GM19025 (cell line): ENCODE results near the gene TMC5.

Experiments used
- ATAC-seq: cut with Tn5 transposase; IDR thresholded peaks from one replicate; pipeline ENCODE4 v1.9.1; 2021; ENCODE audit warnings: mild to moderate bottlenecking, low read depth, moderate library complexity; ENCODE audit not compliant: unreplicated experiment

TMC5 gene

GRCh38 chr16:19499006-19499405 is 81.3 kb downstream of the TMC5 start:
- ATAC-seq: no peak

DNA sequence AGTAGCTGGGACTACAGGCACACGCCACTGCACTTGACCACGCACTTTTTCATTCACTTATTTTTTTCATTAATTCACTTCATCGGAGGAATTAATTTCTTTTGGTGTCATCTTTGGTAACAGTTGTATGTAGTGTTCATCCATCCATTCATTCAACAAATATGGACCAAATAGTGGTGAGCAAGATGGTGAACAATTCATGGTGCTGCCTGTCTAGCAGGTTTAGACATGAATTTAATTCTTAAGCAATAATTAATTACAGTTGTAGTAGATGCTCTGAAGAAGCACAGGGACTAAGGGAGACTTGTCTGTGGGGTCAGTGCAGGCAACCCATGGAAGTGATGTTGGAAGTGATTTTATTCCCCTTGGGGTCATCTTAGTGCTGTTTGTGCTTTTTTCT is 81.8 kb downstream of the TMC5 start:
- ATAC-seq: no peak

- ATAC-seq: no peak
Observed at GRCh38 chr16:19502395-19503131, 84.9 kb downstream of the TMC5 start.

DNA sequence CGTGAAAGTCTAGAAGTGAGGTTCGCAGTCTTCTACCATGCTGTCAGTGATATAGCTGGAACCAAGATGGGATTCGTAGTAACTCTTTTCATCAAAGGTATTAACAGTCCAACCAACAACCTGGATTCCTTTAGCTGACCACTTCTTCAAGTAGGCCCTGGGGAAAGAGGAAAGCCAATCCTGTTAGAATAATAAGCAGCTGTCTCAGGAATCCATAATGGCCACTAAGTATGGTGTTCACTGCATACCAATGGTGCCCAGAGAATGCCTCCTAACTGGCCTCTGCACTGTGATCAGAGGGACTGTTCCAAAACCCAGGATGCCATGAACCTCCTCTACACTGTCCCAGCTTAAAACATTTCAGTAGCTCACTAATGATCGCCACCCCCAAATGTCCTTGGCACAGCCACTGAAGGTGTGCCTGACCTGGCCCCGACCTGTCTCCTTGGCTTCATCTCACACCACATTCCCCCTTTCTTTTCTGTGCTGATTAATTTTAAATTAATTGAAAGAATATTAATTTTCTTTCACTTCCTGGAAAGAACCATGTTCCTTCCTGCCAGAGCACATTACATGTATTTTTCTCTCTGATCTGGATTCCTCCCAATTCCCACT is 85.9 kb downstream of the TMC5 start:
- no peak for ATAC-seq

DNA sequence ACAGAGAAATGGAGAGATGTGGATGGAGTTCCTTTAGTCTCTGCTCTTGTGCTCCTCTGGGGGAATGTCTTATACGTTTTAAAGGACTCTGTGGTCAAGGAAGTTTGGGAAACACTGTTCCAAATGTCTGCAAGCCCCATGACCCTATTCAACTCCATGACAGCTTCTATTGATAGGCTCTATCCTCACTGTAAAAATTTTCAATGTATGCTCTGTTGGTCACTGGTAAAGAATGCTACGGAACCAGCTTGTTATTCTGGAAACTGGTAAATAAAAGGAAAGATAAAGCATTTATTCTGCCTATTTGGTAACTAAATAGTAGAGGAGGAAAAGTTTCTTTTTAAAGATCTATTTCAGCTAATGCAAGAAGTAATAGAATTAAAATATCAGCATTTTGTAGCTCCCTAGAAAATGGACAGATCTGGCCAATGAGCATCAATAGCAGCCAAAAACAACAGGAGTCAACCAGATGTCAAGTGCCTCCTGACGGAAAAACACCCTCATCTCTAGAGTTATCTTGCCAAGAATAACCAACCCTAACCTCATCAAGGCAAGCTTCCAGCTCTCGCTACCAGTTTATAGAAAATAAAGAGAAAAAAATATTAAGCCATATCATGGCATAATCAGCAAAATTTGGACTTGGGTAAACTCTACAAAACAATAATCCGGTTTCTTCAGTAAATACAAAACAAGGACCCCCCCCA is 88.1 kb downstream of the TMC5 start:
- ATAC-seq: no peak

DNA sequence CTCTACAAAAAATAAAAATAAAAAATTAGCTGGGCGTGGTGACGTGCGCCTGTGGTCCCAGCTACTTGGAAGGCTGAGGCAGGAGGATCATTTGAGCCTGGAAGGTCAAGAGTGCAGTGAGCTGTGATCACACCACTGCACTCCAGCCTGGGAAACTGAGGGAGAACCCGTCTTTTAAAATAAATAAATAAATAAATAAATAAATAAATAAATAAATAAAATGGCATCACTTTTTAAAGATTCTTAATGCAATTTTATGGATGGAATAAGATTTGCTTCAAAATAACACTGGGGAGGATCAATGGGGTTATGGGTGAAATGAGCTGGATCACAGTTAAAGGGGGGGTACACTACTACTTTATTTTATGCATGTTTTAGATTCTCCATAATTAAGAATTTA is 89.3 kb downstream of the TMC5 start:
- no peak for ATAC-seq

DNA sequence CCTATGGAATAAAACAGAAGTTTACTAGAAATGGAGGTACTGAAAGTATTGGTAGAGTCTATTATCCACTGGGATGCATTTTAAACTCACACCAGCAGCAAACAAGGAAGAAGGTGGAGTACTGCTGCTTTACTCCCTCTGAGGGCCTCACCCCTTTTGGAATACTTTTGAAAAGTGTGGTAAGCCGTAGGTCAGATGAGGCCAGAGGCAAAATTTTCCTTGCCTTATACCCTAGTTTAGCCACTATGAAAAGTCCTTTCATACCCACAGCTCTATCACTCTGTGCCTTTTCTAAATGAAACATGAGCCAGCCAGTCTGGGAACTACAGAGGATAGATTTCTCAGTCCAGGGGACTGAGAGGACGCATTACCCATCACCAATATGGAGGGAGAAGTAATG is 90.2 kb downstream of the TMC5 start:
- no peak for ATAC-seq

- no peak for ATAC-seq
Observed at GRCh38 chr16:19512297-19512696, 94.6 kb downstream of the TMC5 start.

DNA sequence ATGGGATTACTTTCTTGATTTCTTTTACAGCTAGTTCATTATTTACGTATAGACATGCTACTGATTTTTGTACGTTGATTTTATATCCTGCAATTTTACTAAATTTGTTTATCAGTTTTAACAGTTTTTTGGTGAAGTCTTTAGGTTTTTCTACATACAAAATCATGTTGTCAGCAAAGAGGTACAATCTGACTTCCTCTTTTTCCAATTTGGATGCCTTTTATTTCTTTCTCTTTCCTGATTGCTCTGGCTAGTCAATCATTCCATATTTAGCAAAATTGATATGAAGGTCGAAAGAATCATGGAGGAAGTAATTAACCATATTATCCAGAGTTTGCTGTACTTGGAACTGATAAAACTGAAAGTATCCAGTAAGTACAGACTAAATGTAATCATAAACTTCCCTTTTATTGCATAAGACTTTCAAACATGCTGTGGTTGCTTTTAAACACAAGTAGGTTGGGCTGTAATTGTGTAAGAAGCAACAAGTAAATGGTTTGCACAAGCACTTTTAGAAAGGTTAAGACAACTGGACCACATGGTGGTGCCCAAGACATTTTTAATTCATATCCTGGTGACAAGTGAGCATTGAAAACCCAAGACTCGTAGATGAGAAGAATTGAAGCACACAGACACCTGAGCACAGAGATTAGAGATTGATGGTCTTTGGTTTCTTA is 95.8 kb downstream of the TMC5 start:
- ATAC-seq: no peak

DNA sequence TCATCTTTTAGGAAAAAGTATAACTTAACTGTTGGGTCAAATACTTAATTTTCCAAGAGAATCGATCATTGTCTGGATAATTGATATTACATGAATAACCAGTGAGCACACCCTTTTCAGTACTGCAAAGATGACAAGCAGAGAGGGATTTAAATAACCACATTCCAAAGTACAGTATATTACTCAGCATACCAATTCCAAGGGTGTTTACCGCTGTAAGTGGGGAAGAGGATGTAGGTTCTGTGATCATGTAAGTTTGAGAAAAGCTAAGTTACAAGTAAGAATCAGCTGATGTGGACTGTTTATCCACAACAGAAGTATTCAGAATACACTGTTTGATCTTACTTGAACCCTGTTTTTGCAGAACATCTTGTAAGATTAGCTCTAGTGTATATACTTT is 98.1 kb downstream of the TMC5 start:
- no peak for ATAC-seq

- ATAC-seq: no peak
Observed at GRCh38 chr16:19517424-19518089, 99.9 kb downstream of the TMC5 start.

- ATAC-seq: no peak
Observed at GRCh38 chr16:19518388-19518787, 100.7 kb downstream of the TMC5 start.

DNA sequence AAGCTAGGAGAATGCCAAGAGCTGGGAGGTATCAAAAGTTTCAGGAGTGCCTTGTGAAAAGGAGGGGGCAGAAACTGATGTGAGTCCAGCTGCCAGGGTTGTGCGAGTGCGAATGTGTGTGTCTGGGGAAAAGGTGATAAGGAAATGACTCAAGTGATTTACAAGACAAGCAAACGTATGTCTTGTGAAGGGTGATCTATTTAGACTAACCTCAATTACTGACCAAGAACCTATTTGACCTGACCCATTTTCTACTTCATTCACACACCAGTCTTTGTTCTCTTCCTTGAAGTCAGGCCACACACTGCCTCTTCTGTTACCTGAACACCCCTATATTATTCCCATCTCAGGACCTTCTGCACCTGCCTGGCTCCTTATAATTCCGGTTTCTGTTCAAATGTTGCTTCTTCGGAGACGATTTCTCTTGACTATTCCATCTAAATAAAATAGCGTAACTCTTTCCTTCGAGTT is 103.2 kb downstream of the TMC5 start:
- ATAC-seq: no peak

- peak; percentile 78 for ATAC-seq
Observed at GRCh38 chr16:19521471-19522396, 104.1 kb downstream of the TMC5 start, which contains the start of gene GDE1. Gene GDE1, minus strand, starts transcription at chr16:19522098. Its CDS starts 134 bp downstream, at chr16:19521964.

- ATAC-seq: no peak
Observed at GRCh38 chr16:19522397-19522732, 104.7 kb downstream of the TMC5 start.

GRCh38 chr16:19522760-19523159 is 105.1 kb downstream of the TMC5 start:
- no peak for ATAC-seq

GRCh38 chr16:19523184-19523558 is 105.5 kb downstream of the TMC5 start:
- no peak for ATAC-seq

DNA sequence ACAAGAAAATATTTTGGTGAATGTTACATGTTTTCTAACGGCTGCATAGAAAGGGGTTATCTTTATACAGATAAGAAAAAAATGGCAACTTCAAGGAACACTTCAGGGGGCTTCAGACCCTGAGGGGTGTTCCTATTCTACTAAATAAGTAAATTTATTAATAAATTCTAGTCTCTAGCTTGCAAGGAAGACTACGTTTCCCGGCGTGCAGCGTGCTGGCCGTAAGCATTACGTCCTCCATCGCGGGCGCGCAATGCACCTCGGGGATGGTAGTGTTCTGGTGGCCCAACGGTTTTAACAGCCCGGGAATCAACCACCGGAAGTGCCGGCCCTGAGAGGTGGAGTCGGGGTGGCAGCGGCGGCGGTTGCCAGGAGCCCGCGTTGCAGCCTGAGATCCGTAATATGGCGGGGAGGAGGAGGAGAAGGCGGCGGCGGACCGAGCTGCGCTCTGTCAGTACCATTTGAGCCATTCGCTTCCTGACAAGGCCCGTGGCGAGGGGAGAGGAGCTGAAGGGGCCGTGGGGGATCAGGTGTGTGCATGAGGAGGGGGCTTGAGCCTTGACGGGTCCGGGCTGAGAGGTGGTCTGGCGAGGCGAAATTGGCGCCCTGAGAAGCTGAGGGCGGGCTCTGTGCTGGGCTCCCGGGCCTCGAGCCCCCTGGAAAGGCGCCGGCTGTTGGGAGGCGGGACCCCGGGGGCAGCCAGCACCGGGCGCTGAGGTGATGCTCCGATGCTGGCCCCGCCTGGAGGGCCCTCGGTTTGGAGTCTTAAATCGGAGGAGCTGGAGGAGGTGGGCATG is 106.1 kb downstream of the TMC5 start, which contains the start of gene CCP110:
Gene CCP110, plus strand, starts transcription at position 384 of the 797 bp plus-strand sequence. CDS start 3,940 bp downstream, outside the sequence.
- ATAC-seq: peak; percentile 61

- no peak for ATAC-seq
Observed at GRCh38 chr16:19524356-19524615, 106.6 kb downstream of the TMC5 start.
